H1 (cell line): ENCODE measurements around the gene FBXL15. TPM values are rescaled to one million over a fixed set of nuclear protein-coding genes. Genes with fewer than 3 reads are reported as not detected.

ENCODE experiments used
- ASH2L ChIP-seq: fragments of 200-600, 300-600 bp; sonication (generic); IDR thresholded peaks from one replicate; pipeline ENCODE4 v1.7.1; 2017; ENCODE audit warnings: low read length
- BACH1 ChIP-seq: IDR thresholded peaks from 2 replicates; pipeline ENCODE4 v1.6.1; 2012; ENCODE audit warnings: low read length, improper control_type of control experiment
- CTBP2 ChIP-seq: IDR thresholded peaks from 2 replicates; pipeline ENCODE4 v1.7.0; 2011; ENCODE audit warnings: borderline replicate concordance, mild to moderate bottlenecking, moderate library complexity, mixed read lengths, low read length; ENCODE audit not compliant: insufficient read depth, insufficient read length
- EP300 ChIP-seq, 2 experiments: IDR thresholded peaks; 1 replicate in 1 of 2; 2 replicates in 1 of 2; pipeline ENCODE4 v1.6.1; 2011 to 2012; ENCODE audit warnings: low read depth in 2 of 2, low read length in 2 of 2, mild to moderate bottlenecking in 2 of 2, borderline replicate concordance in 1 of 2, inconsistent platforms in 1 of 2, moderate library complexity in 1 of 2
- JUND ChIP-seq: IDR thresholded peaks from 2 replicates; pipeline ENCODE4 v1.6.1; 2011; ENCODE audit warnings: mild to moderate bottlenecking, improper control_type of control experiment, low read length
- KDM1A ChIP-seq: fragments of 200-600, 300-600 bp; sonication (generic); IDR thresholded peaks from 2 replicates; pipeline ENCODE4 v1.7.1; 2016; ENCODE audit warnings: mild to moderate bottlenecking, low read length, borderline replicate concordance
- POLR2A ChIP-seq, 2 experiments: IDR thresholded peaks; 1 replicate in 1 of 2; 2 replicates in 1 of 2; pipeline ENCODE4 v1.6.1; 2011; ENCODE audit warnings: low read depth in 2 of 2, low read length in 2 of 2, mild to moderate bottlenecking in 2 of 2; ENCODE audit errors: control extremely low read depth in 1 of 2
- SIRT6 ChIP-seq: IDR thresholded peaks from one replicate; pipeline ENCODE4 v1.7.1; 2012; ENCODE audit warnings: low read length, inconsistent platforms
- TBP ChIP-seq: IDR thresholded peaks from 2 replicates; pipeline ENCODE4 v1.6.1; 2011; ENCODE audit warnings: low read depth, low read length, improper control_type of control experiment
- polyA plus RNA-seq, 7 experiments: library from polyadenylated mRNA; depleted of rRNA in 3 of 7; stranded (reverse) in 5 of 7; unstranded in 2 of 7; fragments of >200 nt in 5 of 7; fragments of 200-250 nt in 2 of 7; gene quantifications; 1 replicate in 5 of 7; 2 replicates in 1 of 7; 4 replicates in 1 of 7; pipeline versions ENCODE4 v1.2.1 to v1.2.3, GENCODE V29; 2011 to 2013; ENCODE audit warnings: missing spikeins in 2 of 7, mixed read lengths in 2 of 7
- total RNA-seq: library from RNA; stranded (reverse); fragmentation: NEBNext Ultra II Directional; extraction: Animal tissue kit (Norgen Biotek cat#: 25700); gene quantifications from 2 replicates; pipeline ENCODE4 v1.2.1, GENCODE V29; 2021
- TF ChIP-seq, protein P1 (sequence below): fragments of 300-600 bp; sonication (generic); IDR thresholded peaks from 2 replicates; pipeline ENCODE4 v1.7.1; 2012; ENCODE audit warnings: low read length, moderate library complexity, mild to moderate bottlenecking, inconsistent platforms; ENCODE audit not compliant: insufficient replicate concordance
- TF ChIP-seq, protein P2 (sequence below): IDR thresholded peaks from 2 replicates; pipeline ENCODE4 v1.6.1; 2012; ENCODE audit warnings: inconsistent platforms
- TF ChIP-seq, protein P3 (sequence below): IDR thresholded peaks from 2 replicates; pipeline ENCODE4 v1.6.1; 2011; ENCODE audit warnings: low read depth, mild to moderate bottlenecking, low read length; ENCODE audit not compliant: insufficient read depth

The FBXL15 gene
- total and polyA plus RNA-seq, 2 of the 8 experiments (the other 6 are each of a cell fraction or from before 2014, with no cell fraction given) = 11.3 to 22.6 TPM

GRCh38 chr10:102401342-102401654, 19.3 kb upstream of the FBXL15 start (continued):
- TF ChIP-seq, protein P1, sequence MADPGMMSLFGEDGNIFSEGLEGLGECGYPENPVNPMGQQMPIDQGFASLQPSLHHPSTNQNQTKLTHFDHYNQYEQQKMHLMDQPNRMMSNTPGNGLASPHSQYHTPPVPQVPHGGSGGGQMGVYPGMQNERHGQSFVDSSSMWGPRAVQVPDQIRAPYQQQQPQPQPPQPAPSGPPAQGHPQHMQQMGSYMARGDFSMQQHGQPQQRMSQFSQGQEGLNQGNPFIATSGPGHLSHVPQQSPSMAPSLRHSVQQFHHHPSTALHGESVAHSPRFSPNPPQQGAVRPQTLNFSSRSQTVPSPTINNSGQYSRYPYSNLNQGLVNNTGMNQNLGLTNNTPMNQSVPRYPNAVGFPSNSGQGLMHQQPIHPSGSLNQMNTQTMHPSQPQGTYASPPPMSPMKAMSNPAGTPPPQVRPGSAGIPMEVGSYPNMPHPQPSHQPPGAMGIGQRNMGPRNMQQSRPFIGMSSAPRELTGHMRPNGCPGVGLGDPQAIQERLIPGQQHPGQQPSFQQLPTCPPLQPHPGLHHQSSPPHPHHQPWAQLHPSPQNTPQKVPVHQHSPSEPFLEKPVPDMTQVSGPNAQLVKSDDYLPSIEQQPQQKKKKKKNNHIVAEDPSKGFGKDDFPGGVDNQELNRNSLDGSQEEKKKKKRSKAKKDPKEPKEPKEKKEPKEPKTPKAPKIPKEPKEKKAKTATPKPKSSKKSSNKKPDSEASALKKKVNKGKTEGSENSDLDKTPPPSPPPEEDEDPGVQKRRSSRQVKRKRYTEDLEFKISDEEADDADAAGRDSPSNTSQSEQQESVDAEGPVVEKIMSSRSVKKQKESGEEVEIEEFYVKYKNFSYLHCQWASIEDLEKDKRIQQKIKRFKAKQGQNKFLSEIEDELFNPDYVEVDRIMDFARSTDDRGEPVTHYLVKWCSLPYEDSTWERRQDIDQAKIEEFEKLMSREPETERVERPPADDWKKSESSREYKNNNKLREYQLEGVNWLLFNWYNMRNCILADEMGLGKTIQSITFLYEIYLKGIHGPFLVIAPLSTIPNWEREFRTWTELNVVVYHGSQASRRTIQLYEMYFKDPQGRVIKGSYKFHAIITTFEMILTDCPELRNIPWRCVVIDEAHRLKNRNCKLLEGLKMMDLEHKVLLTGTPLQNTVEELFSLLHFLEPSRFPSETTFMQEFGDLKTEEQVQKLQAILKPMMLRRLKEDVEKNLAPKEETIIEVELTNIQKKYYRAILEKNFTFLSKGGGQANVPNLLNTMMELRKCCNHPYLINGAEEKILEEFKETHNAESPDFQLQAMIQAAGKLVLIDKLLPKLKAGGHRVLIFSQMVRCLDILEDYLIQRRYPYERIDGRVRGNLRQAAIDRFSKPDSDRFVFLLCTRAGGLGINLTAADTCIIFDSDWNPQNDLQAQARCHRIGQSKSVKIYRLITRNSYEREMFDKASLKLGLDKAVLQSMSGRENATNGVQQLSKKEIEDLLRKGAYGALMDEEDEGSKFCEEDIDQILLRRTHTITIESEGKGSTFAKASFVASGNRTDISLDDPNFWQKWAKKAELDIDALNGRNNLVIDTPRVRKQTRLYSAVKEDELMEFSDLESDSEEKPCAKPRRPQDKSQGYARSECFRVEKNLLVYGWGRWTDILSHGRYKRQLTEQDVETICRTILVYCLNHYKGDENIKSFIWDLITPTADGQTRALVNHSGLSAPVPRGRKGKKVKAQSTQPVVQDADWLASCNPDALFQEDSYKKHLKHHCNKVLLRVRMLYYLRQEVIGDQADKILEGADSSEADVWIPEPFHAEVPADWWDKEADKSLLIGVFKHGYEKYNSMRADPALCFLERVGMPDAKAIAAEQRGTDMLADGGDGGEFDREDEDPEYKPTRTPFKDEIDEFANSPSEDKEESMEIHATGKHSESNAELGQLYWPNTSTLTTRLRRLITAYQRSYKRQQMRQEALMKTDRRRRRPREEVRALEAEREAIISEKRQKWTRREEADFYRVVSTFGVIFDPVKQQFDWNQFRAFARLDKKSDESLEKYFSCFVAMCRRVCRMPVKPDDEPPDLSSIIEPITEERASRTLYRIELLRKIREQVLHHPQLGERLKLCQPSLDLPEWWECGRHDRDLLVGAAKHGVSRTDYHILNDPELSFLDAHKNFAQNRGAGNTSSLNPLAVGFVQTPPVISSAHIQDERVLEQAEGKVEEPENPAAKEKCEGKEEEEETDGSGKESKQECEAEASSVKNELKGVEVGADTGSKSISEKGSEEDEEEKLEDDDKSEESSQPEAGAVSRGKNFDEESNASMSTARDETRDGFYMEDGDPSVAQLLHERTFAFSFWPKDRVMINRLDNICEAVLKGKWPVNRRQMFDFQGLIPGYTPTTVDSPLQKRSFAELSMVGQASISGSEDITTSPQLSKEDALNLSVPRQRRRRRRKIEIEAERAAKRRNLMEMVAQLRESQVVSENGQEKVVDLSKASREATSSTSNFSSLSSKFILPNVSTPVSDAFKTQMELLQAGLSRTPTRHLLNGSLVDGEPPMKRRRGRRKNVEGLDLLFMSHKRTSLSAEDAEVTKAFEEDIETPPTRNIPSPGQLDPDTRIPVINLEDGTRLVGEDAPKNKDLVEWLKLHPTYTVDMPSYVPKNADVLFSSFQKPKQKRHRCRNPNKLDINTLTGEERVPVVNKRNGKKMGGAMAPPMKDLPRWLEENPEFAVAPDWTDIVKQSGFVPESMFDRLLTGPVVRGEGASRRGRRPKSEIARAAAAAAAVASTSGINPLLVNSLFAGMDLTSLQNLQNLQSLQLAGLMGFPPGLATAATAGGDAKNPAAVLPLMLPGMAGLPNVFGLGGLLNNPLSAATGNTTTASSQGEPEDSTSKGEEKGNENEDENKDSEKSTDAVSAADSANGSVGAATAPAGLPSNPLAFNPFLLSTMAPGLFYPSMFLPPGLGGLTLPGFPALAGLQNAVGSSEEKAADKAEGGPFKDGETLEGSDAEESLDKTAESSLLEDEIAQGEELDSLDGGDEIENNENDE = no peak
- TF ChIP-seq SIRT6 = no peak
- TF ChIP-seq, protein P2, sequence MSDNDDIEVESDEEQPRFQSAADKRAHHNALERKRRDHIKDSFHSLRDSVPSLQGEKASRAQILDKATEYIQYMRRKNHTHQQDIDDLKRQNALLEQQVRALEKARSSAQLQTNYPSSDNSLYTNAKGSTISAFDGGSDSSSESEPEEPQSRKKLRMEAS = no peak
- TF ChIP-seq POLR2A (IDR thresholded peaks at IDR 0.05; ENCODE audit: control extremely low read depth in 1 of 2, low read depth in 2 of 2, low read length in 2 of 2) = no peak
- TF ChIP-seq EP300 (IDR thresholded peaks at IDR 0.05; ENCODE audit: borderline replicate concordance in 1 of 2, low read depth in 2 of 2, low read length in 2 of 2) = no peak
- TF ChIP-seq BACH1 = no peak
- no peak for TF ChIP-seq ASH2L
- TF ChIP-seq CTBP2 = no peak
- TF ChIP-seq, protein P3, sequence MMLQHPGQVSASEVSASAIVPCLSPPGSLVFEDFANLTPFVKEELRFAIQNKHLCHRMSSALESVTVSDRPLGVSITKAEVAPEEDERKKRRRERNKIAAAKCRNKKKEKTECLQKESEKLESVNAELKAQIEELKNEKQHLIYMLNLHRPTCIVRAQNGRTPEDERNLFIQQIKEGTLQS = no peak
- TF ChIP-seq JUND = no peak
- TF ChIP-seq TBP = no peak
- TF ChIP-seq KDM1A = no peak
